ENCODE results near the gene PREX1. TPM values are rescaled to one million over a fixed set of nuclear protein-coding genes. Genes with fewer than 3 reads are reported as not detected.

PREX1 gene
- total RNA-seq, 1 donor, result 14.1 TPM

GRCh38 chr20:48629960-48630315 is 197.9 kb downstream of the PREX1 start:
- DNase-seq (ENCODE audit: insufficient read length, low spot score, missing footprints), result peak; percentile 84
- H3K4me3 ChIP-seq (ENCODE audit: insufficient read depth, low read length), result no peak overlapping the region
- no peak overlapping the region for H3K4me2 ChIP-seq (ENCODE audit: insufficient read depth, low read length)
- H3K79me2 ChIP-seq (ENCODE audit: insufficient read depth, low read length), result no peaks in the 10 kb centered on the region
- no peaks in the 10 kb centered on the region for H4K20me1 ChIP-seq (ENCODE audit: insufficient read depth, low read length)
- no peak overlapping the region for H3K27ac ChIP-seq (ENCODE audit: low read depth, low read length)
- H3K9me3 ChIP-seq (ENCODE audit: low read depth, low read length), result no peaks in the 10 kb centered on the region
- TF ChIP-seq CTCF (IDR thresholded peaks at IDR 0.05; ENCODE audit: extremely low read depth, low read depth, low read length), result no peak
- no peak overlapping the region for H2AFZ ChIP-seq (ENCODE audit: low read length)
- no peaks in the 10 kb centered on the region for H3K4me1 ChIP-seq (ENCODE audit: insufficient read depth, low read length)
- H3K36me3 ChIP-seq (ENCODE audit: insufficient read depth, low read length), result no peaks in the 10 kb centered on the region
- no peaks in the 10 kb centered on the region for H3K27me3 ChIP-seq (ENCODE audit: insufficient read depth, low read length)

- Histone ChIP-seq H3K9me3 (ENCODE audit: low read depth, low read length) (no peaks in the 10 kb centered on the region), H3K27ac (ENCODE audit: low read depth, low read length) (no peak overlapping the region), H3K4me1 (ENCODE audit: insufficient read depth, low read length) (no peaks in the 10 kb centered on the region), H3K79me2 (ENCODE audit: insufficient read depth, low read length) (no peaks in the 10 kb centered on the region), H3K4me3 (ENCODE audit: insufficient read depth, low read length) (no peak overlapping the region), H3K4me2 (ENCODE audit: insufficient read depth, low read length) (no peak overlapping the region), H3K36me3 (ENCODE audit: insufficient read depth, low read length) (no peaks in the 10 kb centered on the region), H2AFZ (ENCODE audit: low read length) (no peak overlapping the region), H3K27me3 (ENCODE audit: insufficient read depth, low read length) (no peaks in the 10 kb centered on the region), H4K20me1 (ENCODE audit: insufficient read depth, low read length) (no peaks in the 10 kb centered on the region)
- no peak for TF ChIP-seq CTCF (IDR thresholded peaks at IDR 0.05; ENCODE audit: extremely low read depth, low read depth, low read length)
- peak; percentile 59 for DNase-seq (ENCODE audit: insufficient read length, low spot score, missing footprints)
Observed at GRCh38 chr20:48629069-48629959, 198.5 kb downstream of the PREX1 start.

- Histone ChIP-seq H3K4me2 (ENCODE audit: insufficient read depth, low read length) (no peak overlapping the region), H3K79me2 (ENCODE audit: insufficient read depth, low read length) (no peaks in the 10 kb centered on the region), H4K20me1 (ENCODE audit: insufficient read depth, low read length) (no peaks in the 10 kb centered on the region), H3K27me3 (ENCODE audit: insufficient read depth, low read length) (no peaks in the 10 kb centered on the region), H3K27ac (ENCODE audit: low read depth, low read length) (no peak overlapping the region), H3K4me1 (ENCODE audit: insufficient read depth, low read length) (no peaks in the 10 kb centered on the region), H2AFZ (ENCODE audit: low read length) (no peak overlapping the region), H3K4me3 (ENCODE audit: insufficient read depth, low read length) (no peak overlapping the region), H3K36me3 (ENCODE audit: insufficient read depth, low read length) (no peaks in the 10 kb centered on the region), H3K9me3 (ENCODE audit: low read depth, low read length) (no peaks in the 10 kb centered on the region)
- TF ChIP-seq CTCF (IDR thresholded peaks at IDR 0.05; ENCODE audit: extremely low read depth, low read depth, low read length), result no peak
- DNase-seq (ENCODE audit: insufficient read length, low spot score, missing footprints), result peak; percentile 38
Observed at GRCh38 chr20:48627737-48628128, 200.1 kb downstream of the PREX1 start.

GRCh38 chr20:48626938-48627736 is 200.7 kb downstream of the PREX1 start:
- no peak overlapping the region for H3K27ac ChIP-seq (ENCODE audit: low read depth, low read length)
- TF ChIP-seq CTCF (IDR thresholded peaks at IDR 0.05; ENCODE audit: extremely low read depth, low read depth, low read length), result no peak
- H3K79me2 ChIP-seq (ENCODE audit: insufficient read depth, low read length), result no peaks in the 10 kb centered on the region

More at GRCh38 chr20:48626938-48627736, 200.7 kb downstream of the PREX1 start:
- Histone ChIP-seq H3K27me3 (ENCODE audit: insufficient read depth, low read length) (no peaks in the 10 kb centered on the region), H3K4me1 (ENCODE audit: insufficient read depth, low read length) (no peaks in the 10 kb centered on the region), H3K4me3 (ENCODE audit: insufficient read depth, low read length) (no peak overlapping the region), H4K20me1 (ENCODE audit: insufficient read depth, low read length) (no peaks in the 10 kb centered on the region), H3K36me3 (ENCODE audit: insufficient read depth, low read length) (no peaks in the 10 kb centered on the region), H3K9me3 (ENCODE audit: low read depth, low read length) (no peaks in the 10 kb centered on the region), H2AFZ (ENCODE audit: low read length) (no peak overlapping the region), H3K4me2 (ENCODE audit: insufficient read depth, low read length) (no peak overlapping the region)
- DNase-seq (ENCODE audit: insufficient read length, low spot score, missing footprints), result peak; percentile 62

All from osteoblast (primary cell).